Erythroblast (primary cell): ENCODE measurements around the gene TRIM3.

Source experiments
- GATA1 ChIP-seq: IDR thresholded peaks from 2 replicates; pipeline ENCODE4 v1.6.1; 2011; ENCODE audit warnings: low read depth, mild to moderate bottlenecking, control low read depth, low read length, moderate library complexity
- POLR2A ChIP-seq: IDR thresholded peaks from 2 replicates; pipeline ENCODE4 v1.6.1; 2011; ENCODE audit warnings: mild to moderate bottlenecking, low read length

DNA sequence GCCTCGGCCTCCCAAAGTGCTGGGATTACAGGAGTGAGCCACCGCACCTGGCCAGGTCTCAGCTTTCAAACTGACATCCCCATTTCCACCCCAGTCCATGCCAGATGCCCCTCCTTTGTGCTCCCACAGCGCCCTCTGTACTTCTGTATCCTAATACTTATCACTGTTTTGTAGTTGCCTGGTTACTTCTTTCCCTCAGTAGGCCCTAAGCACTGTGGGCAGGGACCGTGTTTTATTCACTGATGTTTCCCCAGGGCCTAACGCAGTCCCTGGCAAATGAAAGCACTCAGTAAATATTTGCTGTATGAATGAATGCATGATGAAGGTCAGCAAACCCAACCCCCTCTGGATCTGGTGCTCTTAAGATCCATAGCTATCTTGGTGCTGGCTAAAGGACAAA lies 2.2 kb upstream of the TRIM3 start:
- no peak for TF ChIP-seq POLR2A
- TF ChIP-seq GATA1 = no peak
